SK-N-MC (cell line): ENCODE measurements around the gene NOP14.

Experiments used
- EZH2 ChIP-seq: fragments of 200-600 bp; sonication (generic); IDR thresholded peaks from one replicate; pipeline ENCODE4 v1.6.1; 2017; ENCODE audit warnings: antibody characterized with exemption
- POLR2AphosphoS5 ChIP-seq: IDR thresholded peaks from 2 replicates; pipeline ENCODE4 v1.6.1; 2012; ENCODE audit warnings: mild to moderate bottlenecking, low read depth, low read length, borderline replicate concordance

DNA sequence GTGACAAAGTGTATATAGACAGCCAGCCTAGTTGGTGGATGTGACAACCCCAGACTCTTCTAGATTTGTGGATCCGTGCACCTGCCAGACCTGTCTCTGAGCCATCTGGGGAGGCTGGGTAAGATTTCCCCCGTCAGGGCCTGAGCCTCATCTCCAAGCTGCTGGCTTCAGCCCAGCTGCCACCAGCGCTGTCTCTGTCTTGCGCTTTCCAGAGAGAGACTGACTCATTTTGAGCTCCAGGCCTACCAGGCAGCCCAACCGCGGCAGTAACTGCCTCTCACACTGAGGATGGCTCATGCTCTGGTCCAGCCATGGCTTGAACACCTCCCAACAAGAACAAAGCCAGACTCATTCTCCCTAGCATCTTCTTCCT lies 26.4 kb downstream of the NOP14 start:
- TF ChIP-seq EZH2, result no peak
- no peak for TF ChIP-seq POLR2AphosphoS5
